ENCODE measurements around the gene BMX.

The BMX gene

DNA sequence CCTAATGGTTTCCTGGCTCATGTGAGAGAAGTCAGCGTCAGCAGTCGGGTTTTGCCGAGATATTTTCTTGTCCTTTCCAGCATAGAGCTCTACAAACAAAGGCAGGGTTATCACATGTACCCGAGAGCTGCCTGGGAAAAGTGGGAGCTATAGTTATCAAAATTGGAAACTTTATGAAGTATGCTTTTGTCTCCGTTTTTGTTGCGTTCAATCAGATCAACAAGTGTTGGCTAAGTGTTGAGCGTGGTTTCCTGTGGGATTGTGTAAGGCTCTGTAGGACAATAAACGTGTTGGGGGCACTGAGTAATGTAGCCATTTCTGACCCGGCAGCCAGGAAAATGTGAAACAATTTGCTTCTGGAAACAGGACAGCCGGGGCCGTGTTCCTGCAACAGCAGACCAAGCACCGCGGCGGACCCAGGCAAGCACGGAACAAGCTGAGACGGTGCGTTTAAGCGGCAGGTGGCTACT, at the start of gene BMX:
BMX (plus strand) TSS at position 311 of the 470 bp plus-strand sequence. CDS start 7,547 bp downstream, outside the sequence.
- DNase-seq = no peak

DNA sequence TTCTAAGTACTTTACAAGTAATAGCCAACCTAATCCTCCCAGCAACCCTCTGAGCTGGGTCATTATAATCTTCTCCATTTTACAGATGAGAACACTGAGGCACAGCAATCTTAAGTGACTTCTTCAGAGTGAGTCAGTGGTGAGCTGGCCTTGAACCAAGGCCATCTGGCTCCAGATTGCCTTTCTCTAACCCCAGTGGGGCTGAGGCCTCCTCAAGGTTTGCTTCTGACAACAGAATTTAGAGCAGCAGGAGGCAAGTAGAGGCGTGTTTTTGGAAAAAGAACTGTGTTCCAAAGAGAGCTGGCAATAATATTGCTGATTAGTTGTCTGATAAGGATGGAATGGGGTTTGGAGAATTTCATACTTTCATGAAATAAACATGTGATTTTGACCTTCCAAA, 48.7 kb upstream of the BMX start:
- no peak for DNase-seq

DNA sequence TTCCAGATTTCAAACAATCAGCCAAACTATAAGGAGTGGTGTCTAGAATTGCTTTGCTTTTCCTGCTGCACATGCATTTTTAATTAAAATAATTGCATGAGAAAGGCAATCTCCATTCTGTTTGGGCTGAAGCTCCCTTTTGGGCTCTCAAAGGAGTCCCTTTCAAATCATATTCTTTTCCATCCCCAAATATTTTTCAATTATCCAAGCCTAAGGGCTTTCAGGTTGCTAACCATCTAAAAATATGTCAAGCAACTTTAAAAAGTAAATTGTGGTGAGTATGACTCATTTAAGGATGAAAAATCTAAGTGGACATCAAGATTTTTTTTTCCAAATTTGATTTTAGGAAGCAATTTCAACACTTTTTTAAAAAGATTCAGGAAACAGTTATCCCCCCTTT, 35.9 kb upstream of the BMX start:
- DNase-seq = no peak

DNA sequence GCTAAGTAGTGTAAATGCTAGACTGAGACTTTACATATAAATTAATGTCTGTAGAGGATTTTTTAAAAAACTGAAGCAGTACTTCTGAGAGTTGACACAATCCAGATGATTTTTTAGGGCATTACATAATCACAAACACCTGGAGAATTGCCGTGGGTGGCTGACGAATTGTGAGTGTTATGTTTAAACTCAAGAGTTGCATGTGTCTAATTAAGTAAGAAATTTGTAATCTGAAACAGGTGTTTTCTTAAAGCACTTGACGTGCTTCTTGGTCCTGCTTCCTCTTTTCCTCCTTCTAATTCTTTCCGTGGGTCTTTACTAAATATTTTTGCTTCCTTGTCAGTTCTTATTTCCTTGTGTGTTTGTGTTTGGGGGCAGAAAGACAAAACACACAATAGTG, 35.3 kb upstream of the BMX start:
- no peak for DNase-seq

DNA sequence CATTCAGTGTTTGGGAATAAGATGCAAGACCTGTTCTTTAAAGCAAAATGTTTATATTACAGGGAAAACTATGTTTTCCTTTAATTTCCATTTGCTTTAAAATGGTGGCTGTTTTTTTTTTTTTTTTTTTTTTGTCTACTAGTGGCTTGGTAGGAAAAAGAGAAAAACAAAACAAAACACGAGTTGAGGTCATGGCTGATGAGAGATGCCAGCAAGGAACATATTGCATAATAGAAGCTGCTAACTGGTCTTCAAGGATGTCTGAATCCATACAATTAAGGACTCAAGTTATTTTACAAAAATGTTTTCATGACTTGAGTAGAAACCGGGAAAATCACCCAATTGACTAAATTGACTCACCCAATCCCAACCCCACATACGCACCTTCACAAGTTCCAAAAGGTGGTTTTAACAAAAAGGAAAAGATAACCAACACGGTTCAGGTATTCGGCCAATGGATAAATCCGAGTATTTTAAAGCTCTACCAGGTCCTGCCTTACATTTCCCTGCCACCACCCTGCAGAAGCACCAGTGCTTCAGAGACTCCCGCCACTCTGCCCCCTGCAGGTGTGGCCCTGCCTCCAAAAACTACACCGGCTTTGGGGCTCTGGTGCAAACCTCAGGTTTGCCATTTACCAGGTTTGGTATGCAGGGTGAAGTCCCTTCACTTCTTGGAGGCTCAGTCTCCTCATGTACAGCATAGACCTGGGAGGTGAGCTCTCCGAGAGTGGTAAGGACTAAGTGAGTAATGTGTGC, 34.5 kb upstream of the BMX start:
- DNase-seq = no peak

DNA sequence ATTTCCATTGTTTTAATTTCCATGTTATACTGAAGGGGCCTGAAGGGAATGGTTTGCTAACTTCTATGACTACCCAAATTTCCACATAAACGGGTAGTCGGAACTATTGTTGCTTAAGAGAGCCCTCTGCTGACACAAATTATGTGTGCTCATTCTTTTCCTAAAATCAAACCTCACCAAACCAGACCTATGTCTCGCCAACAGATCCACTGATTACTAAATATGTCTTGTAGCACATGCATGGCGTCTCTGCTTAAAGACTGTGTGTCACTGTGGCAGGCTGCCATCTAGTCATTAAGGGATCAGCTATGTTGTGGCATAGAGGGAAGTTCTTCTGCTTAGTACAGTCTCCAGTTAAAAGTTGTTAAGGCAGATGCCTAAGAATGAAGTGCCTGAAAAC, 32.6 kb upstream of the BMX start:
- no peak for DNase-seq

DNA sequence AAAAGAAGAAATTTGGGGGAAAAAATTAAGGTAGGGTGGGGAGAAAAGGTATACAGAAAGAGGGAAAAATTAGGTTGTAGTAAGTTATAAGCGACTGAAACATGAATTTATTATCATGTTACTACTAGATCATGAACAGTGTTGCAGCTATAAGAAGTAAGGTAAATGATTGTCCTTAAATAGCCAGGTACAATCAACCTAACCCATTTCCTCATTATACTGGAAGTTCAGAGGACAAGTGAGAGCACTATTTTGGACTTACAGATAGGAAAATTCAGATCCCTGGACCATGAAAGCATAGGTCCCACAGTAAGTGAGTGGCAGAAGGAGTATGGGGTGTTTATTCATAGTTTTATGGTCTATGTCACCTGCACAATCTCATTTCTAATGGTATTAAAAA, 31.0 kb upstream of the BMX start:
- DNase-seq = no peak

DNA sequence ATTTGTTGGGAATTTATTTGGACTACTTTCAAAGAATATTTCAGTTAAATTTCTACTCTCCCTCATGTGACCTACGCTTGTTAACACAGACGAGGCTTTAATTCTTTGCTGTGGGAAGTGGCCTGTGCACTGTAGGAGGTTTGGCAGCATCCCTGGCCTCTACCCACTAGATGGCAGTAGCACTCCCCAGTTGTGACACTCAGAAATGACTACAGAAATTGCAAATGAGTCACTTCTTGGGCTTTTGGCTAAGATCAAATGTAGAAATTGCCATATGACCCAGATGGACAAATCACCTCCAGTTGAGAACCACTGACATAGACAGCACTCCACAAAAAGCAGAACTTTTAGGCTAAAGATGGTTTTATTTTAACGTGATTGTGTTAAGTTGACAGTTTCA, 29.6 kb upstream of the BMX start:
- DNase-seq = peak; percentile 49

DNA sequence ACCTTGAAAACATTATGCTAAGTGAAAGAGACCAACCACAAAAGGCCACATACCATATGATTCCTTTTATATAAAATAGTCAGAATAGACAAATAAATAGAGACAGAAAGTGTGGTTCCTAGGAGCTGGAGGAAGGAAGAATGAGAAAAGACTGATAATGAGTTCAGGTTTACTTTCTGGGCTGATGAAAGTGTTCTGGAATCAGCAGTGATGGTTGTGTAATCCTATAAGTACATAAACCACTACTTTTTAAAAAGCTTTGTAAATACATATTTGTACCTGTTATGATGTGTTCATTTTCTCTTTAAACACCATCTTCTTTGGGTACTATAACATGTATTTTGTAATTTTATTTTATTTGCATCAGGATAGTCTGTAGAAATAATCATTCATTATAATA, 28.1 kb upstream of the BMX start:
- no peak for DNase-seq

DNA sequence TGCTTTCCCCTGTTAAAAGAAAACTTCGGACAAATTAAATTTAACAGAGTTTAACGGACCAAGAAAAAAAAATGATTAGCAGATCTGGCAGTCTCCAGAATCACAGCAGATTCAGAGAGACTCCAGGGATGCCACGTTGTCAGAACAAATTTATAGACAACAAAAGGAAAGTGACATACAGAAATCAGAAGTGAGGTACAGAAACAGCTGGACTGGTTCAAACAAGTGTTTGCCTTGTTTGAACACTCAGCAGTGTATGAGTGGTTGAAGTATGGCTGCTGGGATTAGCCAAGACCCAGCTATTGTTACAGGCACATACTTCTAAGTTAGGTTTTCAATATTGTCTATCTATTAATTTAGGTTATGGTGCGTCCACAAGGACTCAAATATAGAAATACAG, 26.6 kb upstream of the BMX start:
- DNase-seq = no peak

DNA sequence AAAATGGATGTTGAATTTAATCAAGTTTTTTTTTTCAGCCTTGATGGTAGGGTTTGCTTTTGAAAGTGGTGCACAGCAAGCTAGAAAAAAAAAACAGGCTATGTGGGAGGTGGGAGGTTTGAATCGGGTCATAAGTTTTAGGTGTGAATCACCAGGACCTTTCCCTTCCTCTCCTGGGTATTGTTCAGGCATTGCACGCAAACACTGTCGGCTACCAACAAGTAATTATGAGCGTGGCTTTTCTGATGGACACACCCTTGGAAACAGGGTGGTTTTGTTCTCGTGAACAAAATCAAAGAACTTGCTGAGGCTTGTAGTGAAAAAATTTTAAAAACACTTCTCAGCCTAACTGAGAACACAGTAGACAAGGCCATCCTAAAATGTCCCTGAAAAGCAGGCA, 25.6 kb upstream of the BMX start:
- DNase-seq = no peak

DNA sequence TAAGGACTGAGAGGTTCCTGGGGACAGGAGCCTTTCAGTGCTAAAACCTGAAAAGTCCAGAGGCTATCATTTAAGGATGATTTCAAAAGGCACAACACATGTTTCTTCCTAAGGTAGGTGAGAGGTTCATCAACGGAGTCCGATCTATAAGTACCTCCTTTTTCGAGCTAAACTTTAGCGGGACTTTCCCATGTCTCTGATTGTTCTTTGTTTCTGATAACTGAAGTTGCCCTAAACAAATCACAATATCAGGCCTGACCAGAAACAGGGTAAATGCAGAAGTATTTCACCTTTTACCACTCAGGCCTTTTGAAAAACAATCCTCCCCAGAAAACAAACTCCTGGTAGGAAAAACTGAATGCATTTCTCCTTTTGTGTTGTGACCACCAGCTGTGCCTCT, 25.1 kb upstream of the BMX start:
- no peak for DNase-seq

DNA sequence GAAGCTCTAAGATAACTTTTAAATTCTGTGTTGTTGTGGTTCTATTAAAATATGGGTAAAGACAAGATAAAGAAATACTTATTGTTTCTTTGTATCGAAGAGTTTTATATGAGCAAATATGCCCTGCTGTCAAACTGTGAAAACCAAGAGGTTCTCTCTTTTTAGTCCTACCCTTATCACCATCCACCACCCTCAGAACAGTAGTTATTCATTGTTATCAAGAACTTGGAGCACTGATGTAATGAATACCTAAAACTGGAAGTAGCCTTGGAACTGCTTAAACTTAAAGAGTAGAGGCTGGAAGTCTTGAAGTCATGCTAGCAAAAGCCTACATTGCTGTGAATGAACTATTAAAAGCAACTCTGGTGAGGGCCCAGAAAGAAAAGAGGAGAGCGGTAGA, 16.7 kb upstream of the BMX start:
- no peak for DNase-seq

DNA sequence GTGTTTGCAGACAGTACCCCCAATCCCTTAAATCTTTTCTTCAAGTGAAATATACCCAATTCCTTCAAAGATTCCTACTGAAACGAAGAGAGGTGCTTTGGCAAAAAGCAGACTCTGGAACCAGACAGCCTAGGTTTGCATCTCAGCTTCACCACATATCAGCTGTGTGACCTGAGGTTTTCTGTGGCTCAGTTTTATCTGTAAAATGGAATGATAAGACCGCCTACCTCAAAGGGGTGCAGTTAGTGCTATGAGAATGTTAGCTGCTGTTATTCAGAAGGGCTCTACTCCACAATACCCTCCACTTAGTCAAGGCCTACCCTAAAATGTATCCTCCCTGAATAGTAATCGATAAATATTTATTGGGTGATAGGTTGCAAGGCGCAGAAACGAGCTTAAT, 8.1 kb upstream of the BMX start:
- no peak for DNase-seq

DNA sequence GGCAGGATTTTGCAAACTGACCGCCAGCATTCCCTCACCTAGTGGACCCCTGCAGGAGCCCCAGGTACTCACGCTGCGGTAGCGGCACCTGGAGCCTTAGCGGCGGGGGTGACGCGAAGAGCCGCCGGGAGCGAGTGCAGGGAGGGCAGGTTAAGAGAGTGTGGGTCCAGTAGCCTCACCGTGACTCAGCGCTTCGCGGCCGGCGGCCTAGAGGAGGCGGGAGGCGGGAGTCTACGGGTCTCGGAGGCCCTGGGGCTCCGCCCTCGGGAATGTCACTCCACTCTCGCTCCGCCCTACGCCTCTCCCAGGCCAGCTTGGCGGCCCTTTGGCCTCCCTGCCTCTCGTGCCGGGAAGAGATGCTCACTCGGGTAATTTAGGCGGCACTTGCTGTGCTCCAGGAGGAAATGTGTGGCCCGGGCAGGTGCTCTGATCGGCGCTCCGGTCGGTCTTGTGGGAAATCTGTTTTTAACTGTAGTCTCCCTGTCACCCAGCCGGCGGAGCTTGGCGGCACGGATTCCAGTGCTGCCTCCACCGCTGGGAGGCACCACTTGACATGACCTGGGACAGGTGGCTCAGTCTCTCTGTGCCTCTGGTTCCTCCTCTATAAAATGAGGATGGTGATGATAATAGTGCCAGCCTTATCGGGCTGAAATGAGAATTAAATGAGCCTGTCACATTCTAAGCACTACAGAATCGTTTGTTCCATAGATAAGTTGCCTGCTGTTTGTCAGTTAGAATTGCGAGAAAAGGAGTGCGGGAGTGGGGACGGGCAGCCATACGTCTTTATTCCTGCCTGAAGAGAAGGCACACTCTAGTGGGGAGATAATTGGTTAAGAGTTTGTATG, 7.3 kb upstream of the BMX start, which contains the start of gene PIR:
PIR (minus strand) TSS at position 216 of the 845 bp plus-strand sequence. CDS start 2,076 bp downstream, outside the sequence.
- DNase-seq = peak; percentile 13

DNA sequence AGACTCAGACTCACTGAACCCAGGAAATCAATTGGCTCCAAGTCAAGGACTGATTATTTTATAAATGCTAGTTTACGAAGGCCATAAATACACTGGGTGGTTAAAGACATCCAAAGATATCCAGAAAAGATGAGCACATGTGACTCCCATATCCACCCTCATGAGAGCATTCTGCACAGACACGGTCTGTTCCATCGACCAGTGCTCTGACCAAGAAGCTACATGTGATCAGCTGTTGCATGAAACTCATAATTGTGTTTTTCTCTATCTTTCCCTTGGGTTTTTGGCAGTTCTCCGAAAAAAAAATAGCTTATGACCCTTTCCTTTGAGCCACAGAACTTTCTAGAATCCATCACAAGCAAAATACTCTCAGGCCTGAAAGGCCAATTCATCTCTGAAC, 4.8 kb upstream of the BMX start:
- no peak for DNase-seq

DNA sequence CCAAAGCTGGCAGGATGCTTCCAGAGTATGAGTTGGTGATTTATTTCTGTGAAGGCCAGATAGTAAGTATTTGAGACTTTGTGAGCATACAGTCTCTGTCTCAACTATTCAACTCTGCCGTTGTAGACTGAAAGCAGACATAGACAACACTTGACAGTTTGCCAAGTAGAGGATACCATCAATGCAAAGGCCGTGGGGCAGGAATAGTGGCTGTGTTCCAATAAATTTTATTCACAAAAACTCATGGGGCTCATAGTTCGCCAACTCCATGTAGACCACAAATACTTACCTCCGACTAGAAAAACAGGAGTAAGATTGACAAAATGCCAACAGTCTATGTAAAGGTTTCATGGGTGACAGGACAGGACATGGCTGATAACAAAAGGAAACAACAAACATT, 3.8 kb upstream of the BMX start:
- DNase-seq = no peak

DNA sequence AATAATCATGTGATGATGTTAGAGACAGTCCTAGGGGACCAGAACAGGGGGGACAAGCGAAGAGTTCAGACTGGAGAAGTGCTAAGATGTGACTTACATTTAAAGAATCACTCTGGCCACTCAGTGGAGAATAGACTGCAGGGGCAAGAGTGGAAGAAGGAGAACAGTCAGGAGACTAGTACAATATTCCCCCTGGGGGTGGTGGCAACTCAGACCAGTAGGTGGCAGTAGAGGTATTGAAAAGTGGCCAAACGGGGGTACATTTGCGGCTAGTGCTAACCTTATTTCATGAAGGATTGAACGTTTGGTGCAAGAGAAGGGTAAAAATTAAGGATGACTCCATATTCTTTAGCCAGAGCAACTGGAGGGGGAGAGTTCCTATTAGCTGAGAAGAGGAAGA, 2.7 kb upstream of the BMX start:
- DNase-seq = peak; percentile 49

DNA sequence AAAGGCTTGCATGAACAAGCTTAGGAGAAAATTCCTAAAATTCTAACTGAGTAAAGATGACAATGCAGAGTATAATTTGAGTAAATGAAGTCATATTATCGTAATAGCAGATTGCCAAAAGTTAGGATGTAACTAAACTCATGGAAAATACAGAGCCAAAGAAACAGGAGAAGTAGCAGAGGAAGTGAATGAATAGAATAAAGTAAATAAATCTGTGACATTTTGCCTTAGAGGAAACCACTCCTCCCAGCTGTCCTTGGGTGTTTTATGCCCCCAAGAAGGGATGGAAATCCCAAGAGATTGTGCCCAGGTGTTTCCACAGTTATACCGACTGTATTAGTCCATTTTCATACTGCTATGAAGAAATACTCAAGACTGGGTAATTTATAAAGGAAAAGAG, 1.9 kb upstream of the BMX start:
- DNase-seq = no peak

DNA sequence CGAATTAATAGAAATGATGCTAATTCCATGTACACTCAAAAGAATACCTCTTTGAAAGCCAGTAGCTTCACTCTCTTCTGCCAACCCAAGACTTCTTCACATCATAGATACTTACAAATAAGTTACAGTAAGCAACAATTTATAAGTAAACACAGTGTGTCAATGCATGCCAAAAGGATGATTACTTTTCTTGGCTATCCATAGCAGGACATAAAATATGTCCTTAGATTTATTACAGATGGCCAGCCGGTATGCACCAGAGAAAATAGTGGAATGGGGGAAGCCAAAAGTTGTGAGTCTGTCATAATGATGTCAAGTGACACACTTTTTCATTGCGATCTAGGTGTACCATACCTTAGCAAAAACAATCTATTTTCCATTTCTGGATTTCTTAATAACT, 631 bp upstream of the BMX start:
- DNase-seq = no peak

DNA sequence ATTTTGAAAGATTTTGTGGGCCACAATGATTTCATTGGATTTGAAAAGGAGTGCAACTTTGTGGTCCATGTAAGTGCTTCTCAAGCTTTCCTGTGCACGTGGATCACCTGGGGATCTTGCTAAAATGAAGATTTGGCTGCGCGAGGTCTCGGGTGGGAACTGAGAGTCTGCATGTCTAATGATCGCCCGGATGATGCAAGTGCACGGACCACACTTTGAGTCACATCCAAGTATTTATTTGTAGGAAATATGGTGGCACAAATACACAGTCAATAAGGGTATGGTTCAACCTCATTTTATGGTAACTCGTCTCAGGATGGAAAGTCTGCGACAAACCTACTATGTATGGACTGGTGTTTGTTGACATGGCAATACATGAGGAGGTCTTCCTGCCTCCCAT, 899 bp downstream of the BMX start:
- DNase-seq = no peak

DNA sequence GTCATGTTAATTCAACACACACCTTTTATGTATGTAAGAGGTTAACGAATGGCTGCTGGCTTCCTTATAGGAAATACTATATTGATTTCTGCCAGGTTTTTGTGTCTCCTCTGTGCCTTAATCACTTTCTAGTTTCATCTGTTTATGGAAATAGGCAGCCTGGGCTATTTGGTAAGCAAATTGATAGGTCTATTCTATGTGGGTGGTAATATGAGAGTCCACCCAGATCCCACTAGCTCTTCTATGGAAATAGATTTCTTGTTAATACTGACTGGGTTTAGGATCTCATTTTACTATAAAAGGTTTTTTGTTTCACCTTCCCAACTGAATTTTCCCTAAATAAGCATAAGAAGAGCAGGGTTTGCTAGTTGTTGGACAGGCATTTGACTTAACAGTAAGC, 4.1 kb downstream of the BMX start:
- DNase-seq = no peak

DNA sequence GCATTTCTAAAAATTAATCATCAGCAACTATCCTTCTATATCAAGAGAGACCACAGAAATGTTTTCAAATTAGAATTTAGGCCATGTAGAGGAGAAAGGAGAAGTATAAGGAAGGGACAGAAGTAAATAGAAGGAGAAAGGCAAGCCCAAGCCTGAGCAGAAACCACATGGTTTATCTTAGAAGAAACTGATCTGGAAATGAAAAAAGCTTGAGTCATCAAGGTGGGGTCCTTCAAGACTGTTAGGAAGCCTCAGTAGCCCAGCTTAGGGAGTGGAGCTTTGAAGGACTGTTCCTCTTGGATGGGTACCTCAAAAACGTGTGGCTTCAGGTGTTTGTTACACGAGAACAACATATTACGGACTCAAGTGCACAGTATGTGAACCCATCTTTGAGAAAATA, 4.5 kb downstream of the BMX start:
- no peak for DNase-seq

DNA sequence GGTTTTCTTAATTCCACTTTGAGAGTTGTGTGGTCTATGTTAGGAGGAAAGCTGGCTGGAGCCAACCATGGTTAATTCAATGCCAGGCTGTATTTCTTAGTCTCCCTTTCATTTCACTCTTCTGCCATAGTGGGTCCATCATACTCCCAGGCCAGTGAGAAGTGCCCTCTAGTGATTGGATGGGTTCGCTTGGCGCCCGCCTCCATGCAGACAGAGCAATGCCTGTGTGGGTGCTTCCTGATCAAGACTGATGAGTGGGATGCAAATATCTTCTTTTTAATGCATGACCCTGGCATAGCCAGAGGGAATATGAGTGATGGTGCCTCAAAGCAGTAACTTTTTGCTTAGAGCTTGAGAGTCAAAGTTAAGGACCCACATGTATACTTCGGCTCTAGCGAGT, 6.4 kb downstream of the BMX start:
- no peak for DNase-seq
